Smooth muscle cell (in vitro differentiated cells): ENCODE results near the gene TK1. TPM values are rescaled to one million over a fixed set of nuclear protein-coding genes. Genes with fewer than 3 reads are reported as not detected.

Experiments used
- DNase-seq: peaks from one replicate; lab custom pipeline; 2025; ENCODE audit not compliant: unreplicated experiment; lab: John Stamatoyannopoulos, UW
- H2AFZ ChIP-seq: fragments of 200-600 bp; sonication (generic); 2 replicates; pipeline ENCODE4 v1.6.0; 2016; ENCODE audit warnings: antibody characterized with exemption, low read depth, mild to moderate bottlenecking
- H3F3A ChIP-seq: fragments of 200-600 bp; sonication (generic); 2 replicates; pipeline ENCODE4 v1.6.0; 2017; ENCODE audit warnings: antibody characterized with exemption, low read depth
- H3K27ac ChIP-seq: fragments of 200-600 bp; sonication (generic); 2 replicates; pipeline ENCODE4 v1.5.1; 2016; ENCODE audit warnings: low read depth, mild to moderate bottlenecking
- H3K27me3 ChIP-seq: fragments of 200-600 bp; sonication (generic); 2 replicates; pipeline ENCODE4 v1.6.1; 2016; ENCODE audit warnings: low read depth, mild to moderate bottlenecking
- H3K36me3 ChIP-seq: fragments of 200-600 bp; sonication (generic); 2 replicates; pipeline ENCODE4 v1.5.1; 2016; ENCODE audit warnings: low read depth
- H3K4me1 ChIP-seq: fragments of 200-600 bp; sonication (generic); 2 replicates; pipeline ENCODE4 v1.5.1; 2016; ENCODE audit warnings: low read depth
- H3K4me2 ChIP-seq: fragments of 200-600 bp; sonication (generic); 2 replicates; pipeline ENCODE4 v1.6.0; 2016; ENCODE audit warnings: mild to moderate bottlenecking
- H3K4me3 ChIP-seq: fragments of 200-600 bp; sonication (generic); 2 replicates; pipeline ENCODE4 v1.5.1; 2016; ENCODE audit warnings: mild to moderate bottlenecking
- H3K79me2 ChIP-seq: fragments of 200-600 bp; sonication (generic); 2 replicates; pipeline ENCODE4 v1.6.0; 2016; ENCODE audit warnings: low read depth, mild to moderate bottlenecking
- H3K9ac ChIP-seq: fragments of 200-600 bp; sonication (generic); 2 replicates; pipeline ENCODE4 v1.6.0; 2016; ENCODE audit warnings: low read depth
- H3K9me3 ChIP-seq: fragments of 200-600 bp; sonication (generic); replicated peaks from 2 replicates; pipeline ENCODE4 v1.5.1; 2016; ENCODE audit warnings: low read depth
- H4K20me1 ChIP-seq: fragments of 200-600 bp; sonication (generic); 2 replicates; pipeline ENCODE4 v1.6.0; 2016; ENCODE audit warnings: low read depth
- WGBS: methylation state at CpG from one replicate; pipeline ENCODE4 v1.1.7; 2016; ENCODE audit warnings: low lambda C conversion rate; 5-methylcytosine and 5-hydroxymethylcytosine counted together
- polyA plus RNA-seq: library from polyadenylated mRNA; unstranded; fragments of >200 nt; fragmentation: Nextera tagmentation; extraction: Ambion mirVana; gene quantifications from 2 replicates; pipeline ENCODE4 v1.2.1, GENCODE V29; 2016
- total RNA-seq: library from RNA; depleted of rRNA; stranded (reverse); fragments of >200 nt; gene quantifications from 2 replicates; pipeline ENCODE4 v1.2.3, GENCODE V29; 2014
- TF ChIP-seq, protein P1 (sequence below): fragments of 200-600 bp; sonication (generic); IDR thresholded peaks from 2 replicates; pipeline ENCODE4 v1.5.1; 2017; ENCODE audit warnings: borderline replicate concordance, mild to moderate bottlenecking, antibody characterized with exemption; ENCODE audit not compliant: insufficient read depth, poor library complexity, severe bottlenecking

The TK1 gene
- total and polyA plus RNA-seq, 2 experiments from 2014 or later = 20.9 to 72.7 TPM

DNA sequence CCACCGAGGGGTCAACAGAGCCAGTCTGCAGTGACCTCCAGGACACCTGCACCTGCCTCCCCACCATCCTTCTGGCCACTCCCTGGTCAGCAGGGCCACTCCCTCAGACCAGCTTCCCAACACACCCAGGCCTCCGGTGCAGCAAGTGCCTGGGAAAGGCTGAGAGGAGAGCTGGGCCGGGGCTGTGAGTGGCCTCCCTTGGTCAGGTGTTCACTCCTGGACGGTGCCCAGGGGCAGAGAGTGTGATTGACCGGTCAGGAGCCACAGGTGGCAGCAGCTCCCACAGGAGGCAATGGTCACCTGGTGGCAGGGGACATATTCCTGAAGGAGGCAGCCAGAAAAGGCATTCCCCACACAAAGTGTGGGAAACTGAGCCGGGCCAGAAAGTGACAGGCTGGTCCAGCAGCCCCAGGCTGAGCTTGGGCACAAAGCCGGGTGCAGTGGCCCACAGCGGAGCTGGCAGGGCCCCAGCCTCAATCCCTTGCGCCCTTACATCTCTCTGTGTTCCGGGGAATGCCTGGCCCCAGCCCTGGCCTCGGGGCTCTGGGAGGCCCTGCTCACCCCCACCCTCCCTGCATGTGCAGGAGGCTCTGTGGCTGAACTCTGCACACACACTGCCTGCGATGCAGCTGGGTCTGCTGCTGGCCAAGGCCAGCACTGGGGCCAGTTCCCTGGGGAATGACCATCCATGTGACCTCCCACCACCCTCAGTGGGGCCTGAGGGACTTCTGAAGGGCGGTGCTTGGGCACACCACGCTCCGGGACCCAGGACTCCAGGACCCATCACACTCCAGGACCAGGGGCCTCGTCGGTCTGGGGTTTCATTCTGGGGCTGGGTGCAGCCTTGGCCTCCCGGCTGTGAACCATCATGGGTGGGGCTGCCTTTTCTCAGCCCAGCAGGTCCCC is 41.9 kb downstream of the TK1 start:
- Histone ChIP-seq H3K4me3 (no peak overlapping the region), H3K9ac (no peak overlapping the region), H3F3A (no peaks in the 10 kb centered on the region), H3K36me3 (no peaks in the 10 kb centered on the region), H3K4me2 (no peak overlapping the region), H2AFZ (no peak overlapping the region), H3K4me1 (no peaks in the 10 kb centered on the region), H4K20me1 (no peaks in the 10 kb centered on the region), H3K79me2 (no peaks in the 10 kb centered on the region), H3K27ac (no peak overlapping the region), H3K9me3 (no peaks in the 10 kb centered on the region), H3K27me3 (no peaks in the 10 kb centered on the region)
- DNase-seq = no peak
- TF ChIP-seq, protein P1, sequence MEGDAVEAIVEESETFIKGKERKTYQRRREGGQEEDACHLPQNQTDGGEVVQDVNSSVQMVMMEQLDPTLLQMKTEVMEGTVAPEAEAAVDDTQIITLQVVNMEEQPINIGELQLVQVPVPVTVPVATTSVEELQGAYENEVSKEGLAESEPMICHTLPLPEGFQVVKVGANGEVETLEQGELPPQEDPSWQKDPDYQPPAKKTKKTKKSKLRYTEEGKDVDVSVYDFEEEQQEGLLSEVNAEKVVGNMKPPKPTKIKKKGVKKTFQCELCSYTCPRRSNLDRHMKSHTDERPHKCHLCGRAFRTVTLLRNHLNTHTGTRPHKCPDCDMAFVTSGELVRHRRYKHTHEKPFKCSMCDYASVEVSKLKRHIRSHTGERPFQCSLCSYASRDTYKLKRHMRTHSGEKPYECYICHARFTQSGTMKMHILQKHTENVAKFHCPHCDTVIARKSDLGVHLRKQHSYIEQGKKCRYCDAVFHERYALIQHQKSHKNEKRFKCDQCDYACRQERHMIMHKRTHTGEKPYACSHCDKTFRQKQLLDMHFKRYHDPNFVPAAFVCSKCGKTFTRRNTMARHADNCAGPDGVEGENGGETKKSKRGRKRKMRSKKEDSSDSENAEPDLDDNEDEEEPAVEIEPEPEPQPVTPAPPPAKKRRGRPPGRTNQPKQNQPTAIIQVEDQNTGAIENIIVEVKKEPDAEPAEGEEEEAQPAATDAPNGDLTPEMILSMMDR = no peak
- 89% methylated on average over 15 of the region's 18 CpGs for WGBS

DNA sequence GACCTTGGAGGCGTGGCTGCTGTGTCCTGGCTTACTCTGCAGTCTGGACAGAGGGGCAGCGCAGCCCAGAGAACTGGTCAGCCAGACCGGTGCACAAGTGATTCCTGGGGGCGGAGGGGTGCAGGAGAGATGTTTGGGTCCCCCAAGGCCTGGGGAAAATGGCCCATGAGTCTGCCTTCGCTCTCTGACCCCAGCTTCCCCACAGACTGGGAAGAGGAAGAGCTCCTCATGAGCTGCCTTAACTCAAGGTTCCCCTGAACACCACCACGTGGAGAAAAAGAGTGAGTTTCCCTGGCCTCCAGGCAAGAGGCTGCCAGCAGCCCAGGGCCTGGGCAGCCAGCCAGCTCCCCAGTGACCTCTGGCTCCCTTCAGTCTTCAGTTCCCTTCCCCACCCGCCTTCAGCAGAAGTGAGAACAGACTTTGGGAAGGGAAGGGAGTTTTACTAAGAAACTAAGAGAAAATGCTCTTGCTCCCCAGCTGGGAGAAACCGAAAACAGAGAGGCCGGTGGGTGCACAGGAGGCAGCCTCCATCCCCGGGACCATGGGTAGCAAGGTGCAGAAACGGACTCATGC is 42.6 kb downstream of the TK1 start:
- Histone ChIP-seq H3K27me3 (no peaks in the 10 kb centered on the region), H3K9me3 (no peaks in the 10 kb centered on the region), H3F3A (no peaks in the 10 kb centered on the region), H3K4me2 (no peak overlapping the region), H3K27ac (no peak overlapping the region), H2AFZ (peak overlapping the region; percentile 12), H3K9ac (no peak overlapping the region), H3K4me1 (no peaks in the 10 kb centered on the region), H4K20me1 (no peaks in the 10 kb centered on the region), H3K36me3 (no peaks in the 10 kb centered on the region), H3K4me3 (no peak overlapping the region), H3K79me2 (no peaks in the 10 kb centered on the region)
- DNase-seq = peak; percentile 12
- 86% methylated on average over 11 of the region's 11 CpGs for WGBS
- TF ChIP-seq, protein P1 = no peak

DNA sequence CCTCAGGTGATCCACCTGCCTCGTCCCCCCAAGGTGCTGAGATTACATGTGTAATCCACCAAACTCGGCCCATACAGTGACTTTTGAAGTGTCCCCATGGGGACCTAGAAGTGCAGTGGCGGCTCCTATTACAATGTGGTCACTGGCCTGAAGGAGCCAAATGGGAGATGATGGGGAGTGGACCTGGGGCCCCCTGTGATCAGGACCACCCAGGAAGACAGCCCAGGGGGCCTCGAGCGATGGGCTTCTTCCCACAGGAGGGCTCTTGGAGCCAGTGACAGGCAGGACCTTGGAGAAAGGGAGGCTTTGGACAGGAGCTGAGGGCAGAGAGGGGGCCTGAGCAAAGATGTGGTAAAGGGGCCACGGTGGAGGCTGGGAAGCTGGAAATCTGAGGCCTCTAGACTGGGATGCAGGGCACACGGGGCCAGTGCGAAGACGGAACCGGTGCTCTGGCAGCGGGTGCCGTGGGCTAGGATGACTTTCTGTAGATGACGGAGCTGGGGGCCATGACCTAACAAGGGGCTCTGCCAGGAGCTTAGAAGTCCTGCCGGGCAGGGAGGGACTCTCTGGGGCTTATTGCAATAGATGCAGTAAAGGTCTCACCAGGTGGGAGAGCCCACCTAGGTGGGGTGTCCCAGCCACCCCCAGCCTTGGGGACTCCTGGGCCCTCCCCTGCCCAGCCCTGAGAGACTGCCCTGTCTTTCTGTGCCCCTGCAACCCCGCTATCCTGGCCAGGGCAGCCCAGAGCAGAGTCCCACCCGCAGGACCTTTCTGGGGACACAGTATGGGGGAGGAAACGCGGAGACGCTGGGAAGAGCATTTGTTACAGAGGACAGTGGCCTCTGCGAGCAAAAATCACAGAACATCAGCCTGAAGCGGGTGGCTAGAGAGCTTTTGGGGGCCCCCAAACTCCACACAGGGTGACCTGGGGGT is 43.4 kb downstream of the TK1 start:
- Histone ChIP-seq H2AFZ (no peak overlapping the region), H3K4me1 (no peaks in the 10 kb centered on the region), H3K4me2 (no peak overlapping the region), H4K20me1 (no peaks in the 10 kb centered on the region), H3K4me3 (no peak overlapping the region), H3F3A (no peaks in the 10 kb centered on the region), H3K9ac (no peak overlapping the region), H3K27me3 (no peaks in the 10 kb centered on the region), H3K36me3 (no peaks in the 10 kb centered on the region), H3K9me3 (no peaks in the 10 kb centered on the region), H3K27ac (no peak overlapping the region), H3K79me2 (no peaks in the 10 kb centered on the region)
- TF ChIP-seq, protein P1 = no peak
- no peak for DNase-seq
- WGBS = 97% methylated on average over 21 of the region's 21 CpGs
